Keratinocyte (primary cell): ENCODE data around the gene PTGR3. TPM values are rescaled to one million over a fixed set of nuclear protein-coding genes. Genes with fewer than 3 reads are reported as not detected.

ENCODE experiments used
- DNase-seq: peaks from one replicate; pipeline ENCODE4 v3.0.0-alpha.2; 2011; ENCODE audit warnings: low read depth, missing footprints, low spot score
- FAIRE-seq: peaks from 2 replicates; lab custom pipeline; 2011; peaks lifted over from hg19 to GRCh38; lab: Jason Lieb, UNC
- H2AFZ ChIP-seq: 2 replicates; pipeline ENCODE4 v1.6.0; 2012; ENCODE audit warnings: low read length, control low read depth, inconsistent platforms; ENCODE audit not compliant: control insufficient read depth
- H3K27ac ChIP-seq: 2 replicates; pipeline ENCODE4 v1.5.1; 2011; ENCODE audit warnings: low read length; ENCODE audit not compliant: control insufficient read depth, insufficient read depth
- H3K27me3 ChIP-seq: 3 replicates; pipeline ENCODE4 v1.6.0; 2011; ENCODE audit warnings: low read length; ENCODE audit not compliant: control insufficient read depth, insufficient read depth; ENCODE audit errors: extremely low read depth
- H3K36me3 ChIP-seq, 2 experiments: 2 replicates in 1 of 2; 3 replicates in 1 of 2; pipeline ENCODE4 v1.5.1; 2011; ENCODE audit warnings: low read length in 2 of 2, mild to moderate bottlenecking in 1 of 2; ENCODE audit not compliant: control insufficient read depth in 2 of 2, insufficient read depth in 2 of 2; ENCODE audit errors: extremely low read depth in 1 of 2
- H3K4me1 ChIP-seq: 3 replicates; pipeline ENCODE4 v1.5.1; 2011; ENCODE audit warnings: low read length; ENCODE audit not compliant: control insufficient read depth, insufficient read depth; ENCODE audit errors: extremely low read depth
- H3K4me2 ChIP-seq: 3 replicates; pipeline ENCODE4 v1.6.0; 2011; ENCODE audit warnings: low read depth, low read length; ENCODE audit not compliant: control insufficient read depth, insufficient read depth; ENCODE audit errors: extremely low read depth
- H3K4me3 ChIP-seq, 3 experiments: fragments of 200-600 bp in 1 of 3; sonication (generic) in 1 of 3; 2 replicates in 2 of 3; 3 replicates in 1 of 3; pipeline ENCODE4 v1.5.1; 2011 to 2016; ENCODE audit warnings: low read length in 3 of 3, mild to moderate bottlenecking in 3 of 3, control low read depth in 2 of 3, inconsistent platforms in 1 of 3, low read depth in 1 of 3, mixed read lengths in 1 of 3, mixed run types in 1 of 3, moderate library complexity in 1 of 3; ENCODE audit not compliant: control insufficient read depth in 2 of 3, insufficient read depth in 2 of 3; ENCODE audit errors: extremely low read depth in 1 of 3
- H3K79me2 ChIP-seq: 2 replicates; pipeline ENCODE4 v1.6.0; 2012; ENCODE audit warnings: low read length; ENCODE audit not compliant: control insufficient read depth, insufficient read depth
- H3K9ac ChIP-seq: 3 replicates; pipeline ENCODE4 v1.6.0; 2011; ENCODE audit warnings: low read length; ENCODE audit not compliant: control insufficient read depth, insufficient read depth; ENCODE audit errors: extremely low read depth
- H3K9me1 ChIP-seq: 3 replicates; pipeline ENCODE4 v1.6.0; 2011; ENCODE audit warnings: low read length; ENCODE audit not compliant: control insufficient read depth, insufficient read depth; ENCODE audit errors: extremely low read depth
- H3K9me3 ChIP-seq: 2 replicates; pipeline ENCODE4 v1.5.1; 2012; ENCODE audit warnings: low read depth, low read length; ENCODE audit not compliant: control insufficient read depth
- H4K20me1 ChIP-seq: 3 replicates; pipeline ENCODE4 v1.6.0; 2011; ENCODE audit warnings: low read length; ENCODE audit not compliant: control insufficient read depth, insufficient read depth; ENCODE audit errors: extremely low read depth
- CTCF ChIP-seq, 3 experiments: IDR thresholded peaks in 1 of 3; conservative IDR thresholded peaks in 1 of 3; optimal IDR thresholded peaks in 1 of 3; 2 replicates in 2 of 3; 3 replicates in 1 of 3; pipeline versions ENCODE3 to v1.5.1; 2011; ENCODE audit warnings: low read length in 3 of 3, mild to moderate bottlenecking in 3 of 3, moderate library complexity in 2 of 3, control low read depth in 1 of 3, inconsistent platforms in 1 of 3; ENCODE audit not compliant: insufficient read depth in 2 of 3; ENCODE audit errors: extremely low read depth in 1 of 3
- EZH2 ChIP-seq: IDR thresholded peaks from one replicate; pipeline ENCODE4 v1.6.1; 2012; ENCODE audit warnings: inconsistent platforms, mild to moderate bottlenecking, low read length, moderate library complexity
- dilution Hi-C: fragments of 300-500 bp; cut with MboI; formaldehyde crosslinking; loops from one replicate; pipeline ENCODE4 v1.7.0; 2020; ENCODE audit warnings: low sequenced_read_pairs; ENCODE audit not compliant: extremely low pct_ligation_motif_present
- polyA plus RNA-seq, 5 experiments: library from polyadenylated mRNA; depleted of rRNA in 3 of 5; stranded (reverse) in 3 of 5; stranded (forward) in 1 of 5; unstranded in 1 of 5; fragments of >200 nt; gene quantifications; 1 replicate in 1 of 5; 2 replicates in 3 of 5; 3 replicates in 1 of 5; pipeline versions ENCODE4 v1.2.1 to v1.2.3, GENCODE V29; 2011 to 2012; ENCODE audit warnings: missing spikeins in 2 of 5, low read depth in 1 of 5, low replicate concordance in 1 of 5

The PTGR3 gene
- polyA plus RNA-seq, 1 donor (not counting 4 experiments of a cell fraction or from before 2014, with no cell fraction given): 25.2 TPM

GRCh38 chr18:75238100-75238499 is 29.2 kb upstream of the PTGR3 start:
- peaks cover 4% of the 10 kb centered on the region for H3K4me1 ChIP-seq
- no peak overlapping the region for H3K4me2 ChIP-seq
- no peak overlapping the region for H3K4me3 ChIP-seq
- peaks cover 3% of the 10 kb centered on the region for H3K9me1 ChIP-seq
- no peak for DNase-seq
- H3K27me3 ChIP-seq: no peaks in the 10 kb centered on the region
- H2AFZ ChIP-seq: no peak overlapping the region
- TF ChIP-seq CTCF (optimal IDR thresholded peaks at IDR 0.05 in 1 of 3, IDR thresholded peaks at IDR 0.05 in 1 of 3, conservative IDR thresholded peaks at IDR 0.05 in 1 of 3; ENCODE audit: extremely low read depth in 1 of 3, insufficient read depth in 2 of 3, low read length in 3 of 3) (no peak), EZH2 (no peak)
- no peaks in the 10 kb centered on the region for H3K79me2 ChIP-seq
- H3K9me3 ChIP-seq: no peaks in the 10 kb centered on the region
- no peak overlapping the region for H3K9ac ChIP-seq
- FAIRE-seq: no peak
- no peak overlapping the region for H3K27ac ChIP-seq
- dilution Hi-C loops: no loop called here
- H3K36me3 ChIP-seq: no peaks in the 10 kb centered on the region
- H4K20me1 ChIP-seq: no peaks in the 10 kb centered on the region

GRCh38 chr18:75235896-75236295 is 27.0 kb upstream of the PTGR3 start:
- Histone ChIP-seq H3K4me2 (no peak overlapping the region), H2AFZ (no peak overlapping the region), H3K27me3 (no peaks in the 10 kb centered on the region), H3K4me3 (no peak overlapping the region), H3K36me3 (no peaks in the 10 kb centered on the region), H3K4me1 (peaks cover 4% of the 10 kb centered on the region), H3K27ac (no peak overlapping the region), H4K20me1 (no peaks in the 10 kb centered on the region), H3K79me2 (no peaks in the 10 kb centered on the region), H3K9ac (no peak overlapping the region), H3K9me3 (no peaks in the 10 kb centered on the region), H3K9me1 (peaks cover 3% of the 10 kb centered on the region)
- TF ChIP-seq EZH2: no peak
- TF ChIP-seq CTCF (optimal IDR thresholded peaks at IDR 0.05 in 1 of 3, IDR thresholded peaks at IDR 0.05 in 1 of 3, conservative IDR thresholded peaks at IDR 0.05 in 1 of 3; ENCODE audit: extremely low read depth in 1 of 3, insufficient read depth in 2 of 3, low read length in 3 of 3): no peak
- dilution Hi-C loops: no loop called here
- DNase-seq: no peak
- no peak for FAIRE-seq
